HG03575 (cell line): ENCODE results near the gene GPR45.

Experiments
- ATAC-seq: cut with Tn5 transposase; IDR thresholded peaks from one replicate; pipeline ENCODE4 v1.9.1; 2021; ENCODE audit not compliant: unreplicated experiment, insufficient number of reproducible peaks, low FRiP score; ENCODE audit errors: extremely low read depth

GPR45 gene

GRCh38 chr2:105290981-105291660 is 49.6 kb downstream of the GPR45 start:
- ATAC-seq = no peak

GRCh38 chr2:105291981-105292380 is 50.4 kb downstream of the GPR45 start:
- no peak for ATAC-seq
